Measurements from ENCODE around the gene GAS7. TPM values are rescaled to one million over a fixed set of nuclear protein-coding genes. Genes with fewer than 3 reads are reported as not detected.

GAS7 gene
- 1.7 TPM for polyA plus RNA-seq (2013, experiment 1 of 2; ENCODE audit: insufficient read length)
- 1.9 TPM for polyA plus RNA-seq (2013, experiment 2 of 2; ENCODE audit: insufficient read length)

GRCh38 chr17:10198509-10199249, at the start of gene GAS7:
Gene GAS7 (minus strand): TSS chr17:10198606.
- DNase-seq: peak; percentile 46

- no peak for DNase-seq
Measured at GRCh38 chr17:10247810-10248209, 49.4 kb upstream of the GAS7 start.

GRCh38 chr17:10243883-10244844, 45.8 kb upstream of the GAS7 start:
- peak; percentile 44 for DNase-seq

- no peak for DNase-seq
Measured at GRCh38 chr17:10241781-10242180, 43.4 kb upstream of the GAS7 start.

GRCh38 chr17:10238661-10239060, 40.3 kb upstream of the GAS7 start:
- DNase-seq: no peak

- DNase-seq: no peak
Measured at GRCh38 chr17:10234033-10234432, 35.6 kb upstream of the GAS7 start.

- no peak for DNase-seq
Measured at GRCh38 chr17:10233161-10233560, 34.8 kb upstream of the GAS7 start.

GRCh38 chr17:10229181-10229580, 30.8 kb upstream of the GAS7 start:
- no peak for DNase-seq

- DNase-seq: peak; percentile 26
Measured at GRCh38 chr17:10226930-10227695, 28.7 kb upstream of the GAS7 start.

GRCh38 chr17:10224582-10225195, 26.3 kb upstream of the GAS7 start:
- no peak for DNase-seq

- no peak for DNase-seq
Measured at GRCh38 chr17:10219193-10219592, 20.8 kb upstream of the GAS7 start.

GRCh38 chr17:10217916-10218315, 19.5 kb upstream of the GAS7 start:
- DNase-seq: no peak

GRCh38 chr17:10216213-10216938, 18.0 kb upstream of the GAS7 start:
- DNase-seq: no peak

- no peak for DNase-seq
Measured at GRCh38 chr17:10215286-10215685, 16.9 kb upstream of the GAS7 start.

- no peak for DNase-seq
Measured at GRCh38 chr17:10211666-10212065, 13.3 kb upstream of the GAS7 start.

- peak; percentile 37 for DNase-seq
Measured at GRCh38 chr17:10210151-10210574, 11.8 kb upstream of the GAS7 start.

- no peak for DNase-seq
Measured at GRCh38 chr17:10208604-10209193, 10.3 kb upstream of the GAS7 start.

- no peak for DNase-seq
Measured at GRCh38 chr17:10207153-10207552, 8.7 kb upstream of the GAS7 start.

GRCh38 chr17:10205549-10206185, 7.3 kb upstream of the GAS7 start:
- no peak for DNase-seq

GRCh38 chr17:10201680-10202079, 3.3 kb upstream of the GAS7 start:
- DNase-seq: no peak

- DNase-seq: no peak
Measured at GRCh38 chr17:10200645-10201044, 2.2 kb upstream of the GAS7 start.

Data from fibroblast of skin of back (primary cell).